Measurements from ENCODE around the gene ASPHD1.
"Not testable (repeated sequence)": the region's sequence is repeated elsewhere in the genome, so short reads cannot be mapped to it uniquely, and the experiment has no call there.

Gene ASPHD1

DNA sequence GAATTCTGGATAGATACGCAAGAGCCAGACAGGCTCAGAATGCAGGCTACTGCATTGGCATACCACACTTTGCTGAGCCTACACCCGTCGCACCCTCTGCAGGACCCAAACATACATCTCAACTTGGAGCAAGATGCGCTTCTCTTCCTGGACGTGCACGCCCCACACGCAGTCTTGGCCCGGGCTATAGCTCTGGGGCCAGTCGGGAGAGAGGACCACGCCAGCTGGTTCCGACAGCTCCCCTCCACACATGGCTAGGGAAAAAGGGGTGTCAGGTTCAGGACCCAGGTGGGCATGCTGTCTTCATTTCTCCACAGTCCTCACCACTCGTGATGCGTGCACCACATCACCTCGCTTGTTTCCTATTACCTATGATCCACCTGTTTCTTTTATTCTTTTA lies 22.1 kb upstream of the ASPHD1 start:
- DNase-seq, result no peak

DNA sequence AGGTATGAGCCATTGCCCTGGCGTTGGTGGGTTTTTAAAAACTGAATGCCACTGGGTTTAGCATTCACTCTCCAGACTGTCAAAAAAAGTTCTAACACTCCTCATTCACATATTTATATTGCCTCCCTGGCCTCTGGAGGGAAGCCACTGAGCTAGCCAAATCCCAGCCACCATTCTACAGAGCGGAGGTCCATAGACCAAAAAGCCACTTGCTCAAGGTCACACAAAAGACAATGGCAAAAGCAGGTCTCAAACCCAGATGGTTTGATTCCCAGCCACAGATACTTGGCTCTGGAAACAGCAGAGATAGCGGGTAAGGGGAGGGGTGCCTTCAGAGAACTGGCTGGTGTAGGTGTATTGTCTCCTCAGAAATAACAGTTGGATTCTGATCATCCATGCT lies 19.2 kb upstream of the ASPHD1 start:
- DNase-seq, result no peak

DNA sequence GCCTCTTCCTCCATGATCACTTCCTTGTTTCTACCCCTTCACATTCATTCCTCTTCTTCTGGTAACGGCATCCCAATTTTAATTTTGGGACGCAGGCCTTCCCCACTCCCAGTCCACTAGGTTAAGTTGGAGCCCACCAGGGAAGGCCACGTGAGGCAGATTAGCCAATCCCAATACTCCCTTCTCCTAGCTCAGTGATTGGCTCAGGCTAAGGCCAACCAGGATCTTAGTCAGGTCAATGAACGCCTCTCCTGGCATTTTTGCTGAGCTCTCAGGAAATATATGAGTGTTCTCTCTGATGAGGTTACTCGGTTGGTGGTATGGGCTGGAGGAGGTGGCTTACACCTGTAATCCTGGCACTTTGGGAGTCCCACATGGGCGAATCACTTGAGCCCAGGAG lies 16.3 kb upstream of the ASPHD1 start:
- no peak for DNase-seq

DNA sequence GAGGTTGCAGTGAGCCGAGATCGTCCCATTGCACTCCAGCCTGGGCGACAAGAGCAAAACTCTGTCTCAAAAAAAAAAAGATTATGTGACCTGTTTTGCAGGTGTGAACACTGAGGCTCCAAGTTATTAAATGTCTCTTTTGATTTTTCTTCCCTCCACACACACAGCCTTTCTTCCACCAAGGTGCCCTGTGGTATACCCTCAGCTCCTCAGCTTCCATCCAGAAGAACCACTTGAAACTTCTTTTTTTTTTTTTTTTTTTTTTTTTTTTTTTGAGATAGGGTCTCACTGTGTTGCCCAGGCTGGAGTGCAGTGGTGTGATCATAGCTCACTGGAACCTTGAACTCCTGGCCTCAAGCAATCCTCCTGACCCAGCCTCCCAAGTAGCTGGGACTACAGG lies 10.9 kb upstream of the ASPHD1 start:
- DNase-seq, result not testable (repeated sequence)

DNA sequence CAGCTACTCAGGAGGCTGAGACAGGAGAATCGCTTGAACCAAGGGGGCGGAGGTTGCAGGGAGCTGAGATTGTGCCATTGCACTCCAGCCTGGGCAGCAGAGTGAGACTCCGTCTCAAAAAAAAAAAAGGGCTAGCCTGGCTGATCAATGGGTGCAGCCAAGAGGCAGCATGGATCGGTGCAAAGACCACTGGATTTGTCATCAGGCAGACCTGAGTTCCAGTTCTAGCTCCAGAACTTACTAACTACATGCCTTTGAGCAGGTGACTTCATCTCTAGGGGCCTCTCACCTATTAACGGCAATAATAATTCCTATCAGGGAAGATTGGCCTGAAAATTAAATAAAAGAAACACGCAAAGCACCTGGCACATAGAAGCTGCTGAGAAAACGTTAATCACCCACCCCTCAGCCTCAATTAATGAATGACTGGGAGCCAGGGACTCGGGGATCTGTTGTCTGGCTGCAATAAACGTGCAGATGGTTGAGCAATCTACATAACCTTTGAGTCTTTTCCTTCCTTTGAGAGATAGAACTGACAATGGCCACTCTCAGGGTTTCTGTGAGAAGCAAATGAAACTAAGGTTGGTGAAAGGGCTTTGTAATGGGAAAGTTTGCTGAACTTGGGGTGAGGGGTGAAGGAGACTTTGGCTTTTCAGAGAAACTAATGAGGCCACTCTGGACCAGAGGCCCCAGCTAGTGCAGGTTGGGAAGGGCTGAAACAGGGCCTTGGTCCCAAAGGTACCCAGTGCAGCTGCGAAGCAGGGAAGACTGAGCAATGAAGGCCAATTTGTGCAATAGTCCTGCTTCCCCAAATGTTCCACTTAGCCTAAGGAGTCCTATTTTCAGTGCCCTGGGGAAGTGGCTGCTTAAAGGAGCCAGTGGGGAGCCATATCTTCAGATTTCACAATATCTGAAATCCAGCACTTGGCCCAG lies 8.5 kb upstream of the ASPHD1 start:
- DNase-seq, result peak; percentile 70

DNA sequence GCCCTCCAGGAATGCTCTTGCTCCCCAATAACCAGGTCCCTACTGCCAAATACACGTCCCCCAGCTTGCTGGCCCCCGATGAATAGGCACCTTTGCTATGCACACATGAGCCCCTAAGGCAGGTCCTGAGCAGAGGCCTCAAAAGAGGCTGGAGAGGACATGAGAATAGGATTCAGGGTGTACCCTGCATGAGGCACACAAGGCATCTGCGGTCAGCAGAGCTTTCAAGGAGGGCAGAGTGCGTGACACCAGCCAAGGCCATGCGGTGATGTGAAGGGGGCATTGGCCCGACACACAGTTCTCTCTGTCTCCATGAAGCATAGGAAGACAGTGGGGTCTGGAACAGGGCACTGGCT lies 7.9 kb upstream of the ASPHD1 start:
- DNase-seq, result no peak

DNA sequence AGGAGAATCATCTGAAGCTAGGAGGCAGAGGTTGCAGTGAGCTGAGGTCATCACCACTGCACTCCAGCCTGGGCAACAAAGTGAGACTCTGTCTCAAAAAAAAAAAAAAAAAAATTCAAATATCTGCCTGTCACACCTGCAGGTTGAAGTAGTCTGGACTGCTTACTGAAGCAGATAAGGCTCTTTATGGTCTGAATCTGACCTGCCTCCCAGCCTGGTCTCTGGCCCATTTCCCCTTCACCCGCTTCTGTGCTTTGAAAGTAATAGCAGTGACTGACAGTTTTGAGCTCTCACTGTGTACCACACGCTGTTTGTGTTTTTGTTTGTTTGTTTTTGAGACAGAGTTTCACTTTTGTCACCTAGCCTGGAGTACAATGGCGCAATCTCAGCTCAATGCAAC lies 6.7 kb upstream of the ASPHD1 start:
- DNase-seq, result no peak

DNA sequence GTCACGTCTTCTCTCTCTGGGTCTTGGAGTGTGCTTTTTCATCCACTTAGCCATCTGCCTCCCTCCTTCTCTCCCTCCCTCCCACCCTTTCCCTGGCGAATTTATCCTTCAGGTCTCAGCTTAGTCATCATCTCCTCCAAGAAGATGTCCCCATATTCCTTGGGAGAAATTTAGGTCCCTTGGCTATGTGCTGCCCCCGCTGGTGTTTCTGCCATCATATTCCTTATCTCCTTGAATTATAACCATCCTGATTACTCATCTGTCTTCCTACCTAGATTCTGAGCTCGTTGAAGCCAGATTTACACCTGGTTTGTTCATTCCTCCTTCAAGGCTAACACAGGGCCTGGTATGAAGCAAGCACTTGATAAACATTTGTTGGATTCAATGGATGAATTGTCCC lies 5.9 kb upstream of the ASPHD1 start:
- DNase-seq, result no peak

DNA sequence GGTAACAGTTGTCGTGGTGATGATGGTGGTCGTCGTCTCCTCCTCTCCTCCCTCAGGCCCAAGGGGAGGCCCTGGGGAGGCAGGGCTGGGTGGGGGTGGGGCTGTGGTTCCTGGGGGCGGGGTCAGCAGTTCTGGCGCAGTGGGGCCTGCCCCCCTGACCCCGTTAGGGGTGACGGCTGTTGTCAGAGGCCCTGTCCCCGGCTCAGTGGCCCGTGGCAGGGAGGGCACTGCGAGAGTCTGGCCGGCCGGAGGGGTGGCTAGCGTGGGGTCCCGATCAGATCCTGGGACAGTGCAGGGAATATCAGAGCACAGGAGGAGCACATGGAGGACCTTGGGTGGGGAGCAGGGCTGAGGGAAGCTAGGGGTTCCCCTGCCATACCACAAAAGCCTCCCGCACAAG lies 3.4 kb upstream of the ASPHD1 start:
- DNase-seq, result no peak

DNA sequence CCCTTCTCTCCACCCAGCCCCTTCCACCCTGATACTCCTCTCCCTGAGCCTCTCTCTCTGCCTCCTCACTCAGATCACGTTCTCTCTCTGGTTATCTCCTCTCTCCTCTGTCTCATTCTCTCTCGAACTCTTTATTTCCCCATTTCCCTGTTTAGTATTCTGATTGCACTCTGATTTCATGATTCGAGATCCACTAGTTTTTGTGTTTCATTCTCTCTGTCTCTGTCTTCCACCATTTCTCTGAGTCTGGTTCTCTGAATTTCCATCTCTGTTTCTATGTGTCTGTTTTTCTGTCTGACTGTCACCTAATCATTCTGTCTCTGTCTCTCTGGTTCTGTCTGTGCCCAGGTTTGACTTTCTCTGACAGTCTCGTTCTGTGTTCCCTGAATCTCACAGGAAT lies 3.0 kb upstream of the ASPHD1 start:
- DNase-seq, result no peak

DNA sequence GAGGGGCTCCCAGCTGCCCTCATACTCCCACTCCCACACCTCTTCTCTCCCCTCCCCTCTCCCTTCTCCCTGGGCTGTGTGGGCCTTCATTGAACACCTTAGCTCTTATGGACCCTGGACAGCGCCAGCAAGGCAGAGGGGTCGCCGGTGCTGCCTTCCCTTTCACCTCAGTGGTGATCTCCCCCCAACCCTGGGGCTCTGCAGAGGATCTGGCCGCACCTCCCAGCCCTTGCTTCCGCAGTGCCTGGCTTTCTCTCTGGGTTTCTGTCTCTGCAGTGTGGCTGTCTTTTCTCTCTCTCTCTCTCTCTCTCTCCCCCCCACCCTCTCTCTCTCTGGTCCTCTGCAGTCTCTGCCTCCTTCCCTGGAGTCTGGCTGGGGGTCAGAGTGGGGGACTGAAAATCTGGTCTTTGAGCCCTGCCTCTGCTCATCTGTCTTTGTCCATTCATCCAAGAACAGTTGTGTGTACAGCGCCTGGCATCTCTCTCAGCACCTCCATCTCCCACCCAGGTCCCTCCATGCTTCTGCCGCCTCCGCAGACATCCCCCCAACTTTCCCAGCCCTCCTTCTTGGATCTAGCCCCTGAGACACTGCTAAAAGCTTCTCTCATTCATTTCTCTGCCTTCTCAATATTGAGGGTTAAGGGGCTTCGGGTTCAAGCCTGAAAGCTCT lies 2.0 kb upstream of the ASPHD1 start:
- DNase-seq, result no peak

DNA sequence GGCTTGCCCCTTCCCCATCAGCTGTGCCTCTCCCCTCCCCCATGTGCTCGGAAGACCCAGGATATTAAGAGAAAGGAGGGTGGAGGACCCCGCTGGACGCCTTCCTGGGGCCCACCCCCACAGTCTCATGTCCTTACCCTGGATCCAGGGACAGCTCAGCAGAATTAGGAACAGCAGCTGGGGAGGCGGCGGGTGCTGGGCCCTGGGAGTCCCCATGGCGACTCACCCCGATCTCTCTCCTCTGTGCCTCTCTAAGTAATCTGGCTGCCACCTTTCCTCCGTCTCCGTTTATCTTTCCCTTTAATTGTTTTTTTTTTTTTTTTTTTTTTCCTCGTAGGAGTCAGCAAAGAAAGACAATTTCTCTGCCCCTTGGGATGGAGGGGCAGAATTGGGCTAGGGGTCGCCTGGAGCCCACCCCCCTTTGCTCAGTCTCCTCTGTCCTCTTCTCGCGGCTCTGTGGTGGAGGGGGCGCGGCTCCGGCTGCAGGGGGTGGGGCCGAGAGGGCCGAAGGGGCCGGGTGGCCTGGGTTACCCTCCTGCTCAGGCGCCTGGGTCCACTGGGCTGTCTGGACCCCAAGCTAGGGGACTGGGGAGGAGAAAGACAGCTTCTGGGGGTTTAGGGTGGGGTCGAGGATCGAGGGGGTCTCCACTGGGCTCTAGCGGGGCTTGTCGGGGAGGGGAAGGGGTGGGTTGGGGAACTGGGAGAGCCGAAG lies 1.3 kb upstream of the ASPHD1 start:
- DNase-seq, result no peak

DNA sequence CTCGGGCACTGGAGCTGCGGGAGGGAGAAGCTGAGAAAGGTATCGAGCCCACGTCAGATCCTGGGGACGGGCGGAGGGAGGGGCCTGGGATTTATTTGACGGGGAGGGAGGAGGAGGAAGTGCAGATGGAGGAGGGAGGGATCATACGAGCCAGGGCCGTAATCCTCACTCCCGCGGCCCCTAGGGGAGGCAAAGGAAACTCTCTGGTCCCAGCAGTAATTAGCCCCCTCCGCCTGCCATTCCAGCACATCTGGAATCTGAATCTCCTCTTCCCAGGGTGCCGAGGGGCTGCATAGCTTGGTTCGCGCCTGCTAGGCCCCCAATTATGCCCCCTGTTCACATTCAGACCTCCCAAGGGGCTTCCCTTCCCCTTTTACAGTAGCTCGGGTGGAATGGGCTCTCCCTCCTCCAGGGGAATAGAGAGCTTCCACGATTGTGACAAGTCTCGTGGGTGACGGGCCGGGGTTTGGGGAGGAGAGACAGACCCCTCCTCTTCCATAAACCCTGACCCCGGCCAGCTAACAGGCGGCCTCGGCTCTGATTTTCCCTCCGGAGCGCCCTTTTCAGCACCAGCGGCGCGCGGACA lies 679 bp upstream of the ASPHD1 start, which contains the start of gene SEZ6L2:
TSS of gene SEZ6L2 (minus strand) at position 35 of the 586 bp plus-strand sequence. CDS start 531 bp downstream, outside the sequence.
- DNase-seq, result peak; percentile 63

DNA sequence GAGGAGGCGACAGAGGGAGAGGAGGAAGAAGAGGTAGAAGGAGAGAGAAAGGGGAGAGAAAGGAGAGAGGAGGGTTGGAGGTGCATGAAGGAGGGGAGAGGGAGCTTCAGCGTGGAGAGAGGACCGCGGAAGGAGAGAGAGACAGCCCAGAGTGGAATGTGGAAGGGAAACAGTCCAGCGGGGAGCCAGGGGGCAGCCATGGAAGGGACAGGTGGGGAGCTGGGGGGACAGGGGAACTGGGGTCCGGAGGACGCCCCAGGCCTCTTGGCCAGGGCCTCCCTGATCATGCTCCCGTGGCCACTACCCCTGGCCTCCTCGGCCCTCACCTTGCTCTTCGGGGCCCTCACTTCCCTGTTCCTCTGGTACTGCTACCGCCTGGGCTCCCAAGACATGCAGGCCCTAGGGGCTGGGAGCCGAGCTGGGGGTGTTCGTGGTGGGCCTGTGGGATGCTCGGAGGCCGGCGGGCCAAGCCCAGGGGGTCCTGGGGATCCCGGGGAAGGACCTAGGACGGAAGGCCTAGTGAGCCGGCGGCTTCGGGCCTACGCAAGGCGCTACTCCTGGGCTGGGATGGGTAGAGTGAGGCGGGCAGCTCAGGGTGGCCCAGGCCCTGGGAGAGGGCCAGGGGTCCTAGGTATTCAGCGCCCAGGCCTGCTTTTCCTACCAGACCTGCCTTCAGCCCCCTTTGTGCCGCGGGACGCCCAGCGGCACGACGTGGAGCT lies 759 bp downstream of the ASPHD1 start:
- DNase-seq, result no peak

DNA sequence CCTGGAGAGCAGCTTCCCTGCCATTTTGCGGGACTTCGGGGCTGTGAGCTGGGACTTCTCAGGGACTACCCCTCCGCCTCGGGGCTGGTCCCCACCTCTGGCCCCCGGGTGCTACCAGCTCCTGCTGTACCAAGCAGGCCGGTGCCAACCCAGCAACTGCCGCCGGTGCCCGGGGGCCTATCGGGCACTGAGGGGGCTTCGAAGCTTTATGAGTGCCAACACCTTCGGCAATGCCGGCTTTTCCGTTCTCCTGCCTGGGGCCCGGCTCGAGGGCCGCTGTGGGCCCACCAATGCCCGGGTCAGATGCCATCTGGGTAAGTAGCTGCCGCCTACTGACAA lies 1.3 kb downstream of the ASPHD1 start:
- DNase-seq, result no peak

DNA sequence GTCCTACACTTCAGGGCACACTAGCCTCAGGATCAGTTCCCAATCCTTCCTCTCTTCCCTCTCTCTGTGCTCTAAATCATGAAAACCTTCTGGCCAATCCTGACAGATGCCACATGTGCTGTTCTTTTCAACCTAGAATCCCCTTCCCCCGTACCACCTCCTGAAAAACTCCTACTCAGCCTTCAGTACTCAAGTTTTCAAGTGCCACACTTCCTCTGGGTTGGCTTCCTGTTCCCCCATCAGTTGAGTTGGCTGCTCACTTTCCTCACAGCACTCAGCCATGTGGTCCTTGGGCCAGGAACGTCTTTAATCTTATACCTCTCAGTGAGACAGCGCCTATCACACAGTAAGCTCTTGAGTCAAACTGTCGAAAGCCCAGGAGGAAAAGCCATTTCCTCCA lies 3.3 kb downstream of the ASPHD1 start:
- peak; percentile 9 for DNase-seq

DNA sequence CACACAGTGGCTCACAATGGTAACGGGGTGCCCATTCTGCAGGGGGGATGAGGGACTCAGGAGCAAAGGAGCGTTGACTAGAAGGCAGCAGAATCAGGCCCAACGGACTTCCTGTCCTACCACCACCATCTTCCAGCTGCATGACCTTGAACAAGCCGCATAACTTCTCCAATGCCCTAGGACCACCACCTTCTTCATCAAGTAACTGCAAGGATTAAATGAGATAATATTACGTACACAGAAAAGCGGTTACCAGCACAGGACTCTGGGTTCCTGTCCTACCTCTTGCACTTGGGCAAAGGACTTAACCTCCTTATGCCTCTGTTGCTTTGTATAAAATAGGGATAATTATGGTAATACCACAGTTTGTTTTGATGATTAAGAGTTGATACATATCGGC lies 4.7 kb downstream of the ASPHD1 start:
- DNase-seq, result no peak

DNA sequence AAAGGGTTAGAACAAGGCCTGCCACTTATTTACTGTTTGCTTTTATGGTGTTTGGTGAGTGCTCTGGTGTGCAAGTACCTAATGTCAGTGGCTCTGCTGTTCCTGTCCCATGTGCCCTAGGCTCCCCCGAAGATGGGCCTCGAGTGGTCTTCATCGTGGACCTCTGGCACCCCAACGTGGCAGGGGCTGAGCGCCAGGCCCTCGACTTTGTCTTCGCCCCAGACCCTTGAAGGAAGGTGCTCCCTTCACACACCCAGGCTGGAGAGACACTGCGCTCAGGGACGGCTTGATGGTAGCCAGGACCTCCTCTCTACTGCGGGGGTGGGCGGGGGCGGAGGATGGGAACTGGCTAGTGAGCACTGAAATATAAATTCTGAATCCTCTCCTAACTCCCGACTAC lies 5.4 kb downstream of the ASPHD1 start:
- no peak for DNase-seq

DNA sequence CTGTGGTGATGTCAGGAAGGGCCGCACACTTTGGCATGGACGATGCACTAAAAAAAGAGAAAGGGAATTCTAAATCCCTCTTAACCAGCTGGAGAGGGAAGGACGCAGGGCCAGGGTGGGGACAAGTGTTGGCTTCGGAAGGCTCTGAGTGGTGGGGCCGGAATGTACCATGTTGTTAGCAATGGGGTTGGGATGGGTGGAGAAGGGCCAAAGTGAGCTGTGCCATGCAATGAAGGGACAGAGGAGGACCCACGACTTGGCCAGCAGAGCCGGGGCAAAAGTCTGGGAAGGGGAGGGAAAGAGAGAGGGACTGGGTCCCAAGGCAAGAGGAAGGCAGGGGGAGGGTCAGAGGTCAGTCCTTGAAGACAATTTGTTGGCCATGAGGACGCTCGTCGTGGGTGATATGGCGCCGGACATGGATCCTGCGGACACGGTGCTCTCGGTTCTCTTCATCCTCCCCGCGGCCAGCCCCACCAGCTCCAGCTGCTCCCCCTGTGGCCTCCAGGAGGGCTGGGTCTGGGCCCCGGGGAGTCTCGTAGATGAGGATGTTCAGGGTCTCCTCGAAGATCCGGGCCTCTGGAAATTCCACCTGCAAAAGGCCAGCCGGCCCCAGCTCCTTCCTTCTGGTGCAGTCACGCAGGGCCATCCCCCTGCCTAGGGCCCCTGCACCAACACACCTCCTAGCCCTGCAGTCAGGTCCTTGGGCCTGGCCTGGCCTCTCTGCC lies 6.4 kb downstream of the ASPHD1 start:
- no peak for DNase-seq

DNA sequence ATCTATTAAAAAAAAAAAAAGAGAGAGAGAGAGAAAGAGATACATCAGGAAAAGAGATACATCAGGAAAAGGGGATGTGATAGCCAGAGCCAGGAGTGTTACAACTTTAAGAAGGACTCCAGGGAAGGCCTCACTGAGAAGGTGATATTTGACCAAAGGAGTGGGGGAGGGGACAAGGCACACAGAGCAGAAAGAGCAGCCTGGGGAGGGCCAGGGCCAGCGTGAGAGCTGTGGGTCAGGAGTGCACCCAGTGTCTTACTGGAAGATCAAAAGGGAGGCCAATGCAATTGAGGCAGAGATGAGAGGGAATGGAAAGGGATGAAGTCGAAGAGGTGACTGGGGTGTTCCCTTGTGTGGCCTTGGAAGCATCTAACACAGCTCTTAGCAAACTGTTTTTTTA lies 7.7 kb downstream of the ASPHD1 start:
- DNase-seq, result no peak

DNA sequence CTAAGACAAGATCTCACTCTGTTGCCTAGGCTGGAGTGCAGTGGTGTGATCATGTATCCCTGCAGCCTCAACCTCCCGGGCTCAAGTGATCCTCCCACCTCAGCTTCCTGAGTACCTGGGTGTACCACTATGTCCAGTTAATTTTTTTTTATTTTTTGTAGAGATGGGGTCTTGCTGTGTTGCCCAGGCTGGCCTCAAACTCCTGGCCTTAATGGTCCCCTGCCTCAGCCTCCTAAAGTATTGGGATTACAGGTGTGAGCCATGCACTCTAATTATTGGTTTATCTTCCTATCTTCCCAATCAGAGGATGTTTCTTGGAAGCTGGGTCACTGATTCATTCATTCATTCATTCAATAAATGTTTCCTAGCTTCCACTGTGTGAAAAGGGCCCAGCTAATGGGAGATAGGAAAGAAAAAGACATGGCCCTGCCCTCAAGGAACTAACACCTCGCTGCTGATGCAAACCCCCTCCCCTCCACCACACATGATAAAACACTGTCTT lies 8.5 kb downstream of the ASPHD1 start:
- no peak for DNase-seq

DNA sequence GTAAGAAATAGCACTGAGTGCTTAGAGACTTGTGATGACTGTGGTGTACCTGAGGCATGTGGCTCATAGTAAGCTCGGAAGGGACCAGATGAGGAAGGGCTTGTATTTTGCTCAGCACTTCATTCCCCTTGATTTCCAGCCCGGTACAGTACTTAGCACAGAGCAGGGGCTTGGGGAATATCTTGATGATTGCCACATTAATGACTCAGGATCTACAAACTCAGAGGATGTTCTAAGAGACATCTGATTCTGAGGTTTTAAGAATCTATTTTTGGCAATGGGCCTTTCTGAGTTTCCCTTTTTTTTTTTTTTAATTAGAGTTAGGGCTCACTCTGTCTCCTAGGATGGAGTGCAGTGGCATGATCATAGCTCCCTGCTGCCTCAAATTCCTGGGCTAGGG lies 9.1 kb downstream of the ASPHD1 start:
- peak; percentile 85 for DNase-seq
